H1 (cell line): ENCODE results near the gene FGD4. TPM values are rescaled to one million over a fixed set of nuclear protein-coding genes. Genes with fewer than 3 reads are reported as not detected.

Source experiments
- CTCF ChIA-PET: fragments of 300-600 bp; sonication (Branson Sonifier 250); formaldehyde crosslinking; loops from one replicate; lab custom pipeline; 2021; ENCODE audit not compliant: partially characterized antibody; lab: Charles Lee
- POLR2A ChIA-PET: fragments of 300-600 bp; sonication (Branson Sonifier 250); formaldehyde crosslinking; loops from one replicate; lab custom pipeline; 2021; ENCODE audit warnings: inconsistent platforms; ENCODE audit not compliant: partially characterized antibody; lab: Charles Lee
- DNase-seq, 2 experiments: peaks; one replicate each; pipeline versions ENCODE4 v3.0.0 to v3.0.0-alpha.2; 2010 to 2022; ENCODE audit warnings: low spot score in 2 of 2, low read depth in 1 of 2, mixed read lengths in 1 of 2
- FAIRE-seq: peaks from 2 replicates; lab custom pipeline; 2011; peaks lifted over from hg19 to GRCh38; lab: Jason Lieb, UNC
- H2AFZ ChIP-seq: 2 replicates; pipeline ENCODE4 v1.8.1; 2012; ENCODE audit warnings: low read length, inconsistent platforms
- H2AK5ac ChIP-seq: 2 replicates; pipeline ENCODE4 v1.6.1; 2013; ENCODE audit warnings: low read depth, low read length
- H2BK120ac ChIP-seq: replicated peaks from 2 replicates; pipeline ENCODE3; 2013; ENCODE audit warnings: low read depth, low read length, inconsistent platforms
- H2BK12ac ChIP-seq: 2 replicates; pipeline ENCODE4 v1.6.1; 2013; ENCODE audit warnings: low read depth, low read length
- H2BK15ac ChIP-seq: 2 replicates; pipeline ENCODE4 v1.6.1; 2013; ENCODE audit warnings: low read length
- H2BK20ac ChIP-seq: 2 replicates; pipeline ENCODE4 v1.6.1; 2013; ENCODE audit warnings: low read length
- H2BK5ac ChIP-seq: 2 replicates; pipeline ENCODE4 v1.6.1; 2013; ENCODE audit warnings: low read depth, low read length
- H3K14ac ChIP-seq: 2 replicates; pipeline ENCODE4 v1.6.1; 2013; ENCODE audit warnings: inconsistent platforms; ENCODE audit not compliant: insufficient read length
- H3K18ac ChIP-seq: 2 replicates; pipeline ENCODE4 v1.6.1; 2013; ENCODE audit warnings: low read length; ENCODE audit errors: extremely low read depth
- H3K23ac ChIP-seq: 2 replicates; pipeline ENCODE4 v1.6.1; 2013; ENCODE audit warnings: inconsistent platforms; ENCODE audit not compliant: insufficient read length
- H3K23me2 ChIP-seq: 2 replicates; pipeline ENCODE4 v1.6.1; 2013; ENCODE audit warnings: low read depth, low read length
- H3K27ac ChIP-seq: 2 replicates; pipeline ENCODE4 v1.6.1; 2011; ENCODE audit warnings: low read depth, low read length, inconsistent platforms
- H3K27me3 ChIP-seq, 4 experiments: replicated peaks in 1 of 4; 1 replicate in 1 of 4; 2 replicates in 3 of 4; pipeline versions ENCODE4 v1.6.1 to v1.8.1; 2011 to 2013; ENCODE audit warnings: low read length in 3 of 4, mild to moderate bottlenecking in 3 of 4, inconsistent platforms in 2 of 4, mixed read lengths in 2 of 4, moderate library complexity in 1 of 4; ENCODE audit not compliant: control insufficient read depth in 3 of 4, insufficient read depth in 3 of 4; ENCODE audit errors: extremely low read depth in 1 of 4
- H3K36me3 ChIP-seq, 4 experiments: 2 replicates each; pipeline versions ENCODE4 v1.6.1 to v1.8.1; 2011 to 2013; ENCODE audit warnings: mild to moderate bottlenecking in 4 of 4, low read length in 3 of 4, moderate library complexity in 2 of 4, control low read depth in 1 of 4, inconsistent platforms in 1 of 4; ENCODE audit not compliant: insufficient read depth in 4 of 4, control insufficient read depth in 2 of 4
- H3K4ac ChIP-seq: replicated peaks from 2 replicates; pipeline ENCODE3; 2013; ENCODE audit warnings: low read length, low read depth, mixed read lengths, inconsistent platforms; ENCODE audit not compliant: insufficient read length
- H3K4me1 ChIP-seq, 4 experiments: replicated peaks in 1 of 4; 1 replicate in 1 of 4; 2 replicates in 3 of 4; pipeline versions ENCODE4 v1.6.1 to v1.8.1; 2011 to 2013; ENCODE audit warnings: low read length in 3 of 4, inconsistent platforms in 2 of 4, mixed read lengths in 1 of 4; ENCODE audit not compliant: insufficient read depth in 4 of 4, control insufficient read depth in 3 of 4
- H3K4me2 ChIP-seq, 2 experiments: 2 replicates each; pipeline versions ENCODE4 v1.6.1 to v1.8.1; 2011 to 2013; ENCODE audit warnings: low read depth in 2 of 2, low read length in 2 of 2, control low read depth in 1 of 2, inconsistent platforms in 1 of 2, mild to moderate bottlenecking in 1 of 2; ENCODE audit not compliant: insufficient read depth in 1 of 2
- H3K4me3 ChIP-seq, 4 experiments: fragments of 200-600, 300-600 bp in 1 of 4; sonication (generic), shearing (Covaris generic), sonication (Bioruptor Twin) in 1 of 4; 2 replicates each; pipeline versions ENCODE4 v1.5.1 to v1.8.1; 2011 to 2016; ENCODE audit warnings: low read length in 4 of 4, low read depth in 3 of 4, control low read depth in 2 of 4, inconsistent platforms in 2 of 4, mild to moderate bottlenecking in 2 of 4, mixed read lengths in 1 of 4, moderate library complexity in 1 of 4; ENCODE audit not compliant: insufficient read depth in 2 of 4; ENCODE audit errors: extremely low read depth in 1 of 4
- H3K56ac ChIP-seq: replicated peaks from 2 replicates; pipeline ENCODE3; 2013; ENCODE audit warnings: low read depth, mild to moderate bottlenecking, mixed read lengths, low read length, inconsistent platforms; ENCODE audit not compliant: insufficient read length
- H3K79me1 ChIP-seq: 2 replicates; pipeline ENCODE4 v1.6.1; 2013; ENCODE audit warnings: low read depth, low read length, control low read depth
- H3K79me2 ChIP-seq, 2 experiments: 2 replicates each; pipeline versions ENCODE4 v1.6.1 to v1.8.1; 2012 to 2013; ENCODE audit warnings: low read length in 2 of 2, mild to moderate bottlenecking in 2 of 2, inconsistent platforms in 1 of 2; ENCODE audit not compliant: insufficient read depth in 2 of 2, control insufficient read depth in 1 of 2
- H3K9ac ChIP-seq, 4 experiments: replicated peaks in 1 of 4; 1 replicate in 1 of 4; 2 replicates in 3 of 4; pipeline versions ENCODE4 v1.6.1 to v1.8.1; 2011 to 2013; ENCODE audit warnings: low read depth in 3 of 4, low read length in 3 of 4, control low read depth in 2 of 4, mild to moderate bottlenecking in 2 of 4, moderate library complexity in 2 of 4, inconsistent platforms in 1 of 4; ENCODE audit errors: extremely low read depth in 1 of 4
- H3K9me3 ChIP-seq, 2 experiments: 2 replicates each; pipeline versions ENCODE4 v1.6.1 to v1.8.1; 2012 to 2013; ENCODE audit warnings: mild to moderate bottlenecking in 2 of 2, moderate library complexity in 2 of 2, control low read depth in 1 of 2, inconsistent platforms in 1 of 2, low read depth in 1 of 2, low read length in 1 of 2, mixed read lengths in 1 of 2; ENCODE audit not compliant: insufficient read depth in 2 of 2
- H4K20me1 ChIP-seq, 2 experiments: replicated peaks in 1 of 2; 2 replicates each; pipeline versions ENCODE3 to v1.8.1; 2011 to 2013; ENCODE audit warnings: inconsistent platforms in 2 of 2, low read length in 2 of 2, mild to moderate bottlenecking in 1 of 2; ENCODE audit not compliant: insufficient read depth in 2 of 2, control insufficient read depth in 1 of 2
- H4K5ac ChIP-seq: 2 replicates; pipeline ENCODE4 v1.6.1; 2013; ENCODE audit warnings: low read length, low read depth, mixed read lengths, inconsistent platforms; ENCODE audit not compliant: insufficient read length
- H4K8ac ChIP-seq: 2 replicates; pipeline ENCODE4 v1.8.0; 2013; ENCODE audit warnings: mild to moderate bottlenecking, moderate library complexity, low read length, inconsistent platforms; ENCODE audit not compliant: insufficient read depth; ENCODE audit errors: extremely low read depth
- H4K91ac ChIP-seq: replicated peaks from 2 replicates; pipeline ENCODE3; 2013; ENCODE audit warnings: low read length, mixed read lengths, inconsistent platforms; ENCODE audit not compliant: insufficient read length
- BACH1 ChIP-seq: IDR thresholded peaks from 2 replicates; pipeline ENCODE4 v1.6.1; 2012; ENCODE audit warnings: low read length, improper control_type of control experiment
- CBX8 ChIP-seq: fragments of 300-800, 300-1000 bp; sonication (generic); IDR thresholded peaks from 2 replicates; pipeline ENCODE4 v1.7.1; 2016; ENCODE audit warnings: low read depth, low read length, borderline replicate concordance
- CTBP2 ChIP-seq: IDR thresholded peaks from 2 replicates; pipeline ENCODE4 v1.7.0; 2011; ENCODE audit warnings: borderline replicate concordance, mild to moderate bottlenecking, moderate library complexity, mixed read lengths, low read length; ENCODE audit not compliant: insufficient read depth, insufficient read length
- KDM1A ChIP-seq: fragments of 200-600, 300-600 bp; sonication (generic); IDR thresholded peaks from 2 replicates; pipeline ENCODE4 v1.7.1; 2016; ENCODE audit warnings: mild to moderate bottlenecking, low read length, borderline replicate concordance
- NANOG ChIP-seq: IDR thresholded peaks from 2 replicates; pipeline ENCODE4 v1.6.1; 2011; ENCODE audit warnings: low read length, low read depth, mild to moderate bottlenecking, inconsistent platforms; ENCODE audit not compliant: insufficient read depth, poor library complexity, severe bottlenecking
- POLR2A ChIP-seq, 2 experiments: IDR thresholded peaks; 1 replicate in 1 of 2; 2 replicates in 1 of 2; pipeline ENCODE4 v1.6.1; 2011; ENCODE audit warnings: low read depth in 2 of 2, low read length in 2 of 2, mild to moderate bottlenecking in 2 of 2; ENCODE audit errors: control extremely low read depth in 1 of 2
- POLR2AphosphoS5 ChIP-seq: IDR thresholded peaks from 2 replicates; pipeline ENCODE4 v1.6.1; 2011; ENCODE audit warnings: low read depth, low read length
- POU5F1 ChIP-seq: IDR thresholded peaks from 2 replicates; pipeline ENCODE4 v1.6.1; 2011; ENCODE audit warnings: low read depth, mild to moderate bottlenecking, low read length, moderate library complexity
- RNF2 ChIP-seq: fragments of 200-900, 300-1000 bp; sonication (generic); IDR thresholded peaks from 2 replicates; pipeline ENCODE4 v1.7.1; 2016; ENCODE audit warnings: borderline replicate concordance, low read depth, mild to moderate bottlenecking, antibody characterized with exemption, low read length; ENCODE audit not compliant: poor library complexity, severe bottlenecking; ENCODE audit errors: missing control alignments
- SAP30 ChIP-seq: fragments of 300-600 bp; sonication (generic); IDR thresholded peaks from 2 replicates; pipeline ENCODE4 v1.7.1; 2012; ENCODE audit warnings: low read length, moderate library complexity, mild to moderate bottlenecking, inconsistent platforms; ENCODE audit not compliant: insufficient read depth, insufficient replicate concordance
- TBP ChIP-seq: IDR thresholded peaks from 2 replicates; pipeline ENCODE4 v1.6.1; 2011; ENCODE audit warnings: low read depth, low read length, improper control_type of control experiment
- WGBS, 2 experiments: shearing (Covaris generic) in 1 of 2; methylation state at CpG; one replicate each; pipeline versions ENCODE4 v1.1.6 to v1.1.7; 2013 to 2015; ENCODE audit warnings: low lambda C conversion rate in 2 of 2, mixed read lengths in 2 of 2, inconsistent platforms in 1 of 2, low coverage in 1 of 2, missing lambda C conversion rate in 1 of 2; ENCODE audit not compliant: insufficient replicate concordance in 2 of 2, insufficient coverage in 1 of 2, insufficient read length in 1 of 2; ENCODE audit errors: extremely low coverage in 1 of 2, missing lambda C conversion rate in 1 of 2; 5-methylcytosine and 5-hydroxymethylcytosine counted together
- polyA plus RNA-seq, 7 experiments: library from polyadenylated mRNA; depleted of rRNA in 3 of 7; stranded (reverse) in 5 of 7; unstranded in 2 of 7; fragments of >200 nt in 5 of 7; fragments of 200-250 nt in 2 of 7; gene quantifications; 1 replicate in 5 of 7; 2 replicates in 1 of 7; 4 replicates in 1 of 7; pipeline versions ENCODE4 v1.2.1 to v1.2.3, GENCODE V29; 2011 to 2013; ENCODE audit warnings: missing spikeins in 2 of 7, mixed read lengths in 2 of 7
- total RNA-seq: library from RNA; stranded (reverse); fragmentation: NEBNext Ultra II Directional; extraction: Animal tissue kit (Norgen Biotek cat#: 25700); gene quantifications from 2 replicates; pipeline ENCODE4 v1.2.1, GENCODE V29; 2021

Gene FGD4
- total and polyA plus RNA-seq, 2 of the 8 experiments (the other 6 are each of a cell fraction or from before 2014, with no cell fraction given) = 8.5 to 48.2 TPM

DNA sequence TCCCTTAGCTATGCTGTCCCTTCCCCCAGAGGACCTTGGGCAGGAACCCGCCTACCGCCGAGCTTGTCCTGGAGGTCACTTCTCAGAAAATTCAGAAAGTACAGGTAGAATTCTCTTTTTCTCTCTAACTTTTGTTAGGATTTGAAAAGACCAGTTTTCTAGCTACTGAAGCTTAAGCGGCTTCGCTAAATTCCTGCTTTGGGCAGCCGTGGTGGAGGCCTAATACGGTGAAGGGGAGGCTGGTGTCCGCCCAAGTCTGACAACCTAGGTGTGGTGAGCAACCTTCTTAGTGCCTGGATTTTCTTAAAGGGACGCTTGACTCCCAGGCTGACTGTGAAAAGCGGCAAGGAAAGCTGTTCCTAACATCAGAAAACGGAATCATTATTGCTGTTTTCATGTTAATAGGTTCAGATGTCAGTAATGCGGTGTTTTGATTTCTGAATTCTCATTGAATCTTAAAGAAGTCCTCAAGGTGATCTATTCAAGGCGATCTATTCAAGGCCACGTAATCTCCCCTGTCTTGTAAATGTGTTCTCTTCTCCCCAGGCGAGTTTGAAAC is 835 bp downstream of the FGD4 start:
- no peak overlapping the region for H3K14ac ChIP-seq
- H3K9ac ChIP-seq = peak overlapping the region in 3 of 4 experiments; percentile 78 to 79 (median 79); a peak in 6 of 7 replicates
- CTCF ChIA-PET = interaction anchor here (0.7 to 1.8 kb wide), 9 partner anchors 9 to 268 kb away, joined by 3 to 6 read pairs (median 4); no protein-coding TSS in a partner anchor
- H3K79me1 ChIP-seq = peaks cover 4% of the 10 kb centered on the region; the same call in 1 of the 2 replicates
- peak overlapping the region; percentile 44 for H2BK120ac ChIP-seq
- peaks cover 29 to 50% of the 10 kb centered on the region in 2 experiments for H3K79me2 ChIP-seq
- H2BK5ac ChIP-seq = peak overlapping the region; percentile 95; the same call in 1 of the 2 replicates
- no peak overlapping the region for H3K23ac ChIP-seq
- DNase-seq (peak; percentile 70 to 81), FAIRE-seq (peak; percentile 92)
- H3K27ac ChIP-seq = peak overlapping the region; percentile 91
- H3K9me3 ChIP-seq = no peaks in the 10 kb centered on the region
- H4K5ac ChIP-seq = peak overlapping the region; percentile 46
- POLR2A ChIA-PET = interaction anchor here (0.6 to 2.1 kb wide), 20 partner anchors 8 to 279 kb away, joined by 3 to 8 read pairs (median 4); partner anchors contain the start of gene DNM1L
- H2BK15ac ChIP-seq = no peak overlapping the region
- H3K4ac ChIP-seq = peak overlapping the region; percentile 55
- H3K4me2 ChIP-seq = peak overlapping the region; percentile 82 to 95
- H3K18ac ChIP-seq = peak overlapping the region; percentile 98
- 0% methylated on average over 15 of the region's 15 CpGs; no CpG with 5 or more reads in 1 of the 2 experiments for WGBS, 2 experiments
- H2BK20ac ChIP-seq = no peak overlapping the region
- no peaks in the 10 kb centered on the region for H3K27me3 ChIP-seq
- H2BK12ac ChIP-seq = peak overlapping the region; percentile 45; the same call in 1 of the 2 replicates
- H3K23me2 ChIP-seq = peaks cover 3% of the 10 kb centered on the region
- H2AK5ac ChIP-seq = 0 out of 2 replicates have a peak overlapping the region, but pooled peaks have one; percentile 7
- H4K8ac ChIP-seq = peak overlapping the region; percentile 96
- H3K4me3 ChIP-seq = peak overlapping the region; percentile 76 to 88 (median 80)
- H4K20me1 ChIP-seq = peaks cover 0 to 2% of the 10 kb centered on the region in 2 experiments
- peaks cover 0 to 12% (median 0%) of the 10 kb centered on the region in 4 experiments; a peak in 1 of 8 replicates for H3K36me3 ChIP-seq
- H3K56ac ChIP-seq = peak overlapping the region; percentile 98
- H3K4me1 ChIP-seq = peaks cover 0 to 13% (median 7%) of the 10 kb centered on the region in 4 experiments; a peak in 5 of 7 replicates
- H4K91ac ChIP-seq = peak overlapping the region; percentile 69
- no peak overlapping the region for H2AFZ ChIP-seq
- TF ChIP-seq SAP30 = no peak
- TF ChIP-seq POU5F1 = no peak
- TF ChIP-seq BACH1 = no peak
- peak; percentile 39 to 80; a peak in 1 of 3 replicates for TF ChIP-seq POLR2A (IDR thresholded peaks at IDR 0.05; ENCODE audit: control extremely low read depth in 1 of 2, low read depth in 2 of 2, low read length in 2 of 2)
- no peak for TF ChIP-seq RNF2
- peak; percentile 62; the same call in 1 of the 2 replicates for TF ChIP-seq TBP
- TF ChIP-seq KDM1A = no peak
- no peak for TF ChIP-seq CBX8
- TF ChIP-seq CTBP2 = no peak
- no peak for TF ChIP-seq NANOG
- 0 out of 2 replicates have a peak, but pooled peaks have one; percentile 26 for TF ChIP-seq POLR2AphosphoS5
